Effector CD8-positive, alpha-beta T cell (primary cell): ENCODE measurements around the gene OCA2.

Experiments used
- DNase-seq: peaks from one replicate; lab custom pipeline; 2025; lab: John Stamatoyannopoulos, UW

OCA2 gene

GRCh38 chr15:27815035-27815434, 284.1 kb downstream of the OCA2 start:
- DNase-seq, result no peak

- no peak for DNase-seq
These were observed 286.0 kb downstream of the OCA2 start for GRCh38 chr15:27813139-27813538.

DNA sequence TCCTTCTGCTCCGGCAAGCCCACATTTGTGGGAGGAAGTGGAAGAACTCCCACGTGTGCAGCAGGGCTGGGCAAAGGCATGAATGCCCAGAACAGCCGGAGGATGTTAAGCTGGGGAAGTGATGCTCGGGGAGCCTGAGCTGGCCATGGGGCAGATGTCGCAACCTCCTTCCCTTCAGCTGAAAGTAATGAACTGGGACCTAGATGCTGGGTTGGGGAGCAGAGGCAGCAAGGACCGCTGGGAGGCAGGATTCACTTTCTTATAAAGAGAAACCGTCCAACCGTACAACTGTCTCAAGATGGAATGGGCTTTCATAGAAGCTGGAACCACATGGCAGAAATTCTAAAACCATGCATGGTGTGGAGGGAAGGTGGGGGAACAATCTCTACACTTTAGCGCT, 290.9 kb downstream of the OCA2 start:
- DNase-seq, result no peak

GRCh38 chr15:27807335-27807734, 291.8 kb downstream of the OCA2 start:
- DNase-seq, result no peak

- DNase-seq, result no peak
These were observed 292.7 kb downstream of the OCA2 start for GRCh38 chr15:27806396-27806795.

DNA sequence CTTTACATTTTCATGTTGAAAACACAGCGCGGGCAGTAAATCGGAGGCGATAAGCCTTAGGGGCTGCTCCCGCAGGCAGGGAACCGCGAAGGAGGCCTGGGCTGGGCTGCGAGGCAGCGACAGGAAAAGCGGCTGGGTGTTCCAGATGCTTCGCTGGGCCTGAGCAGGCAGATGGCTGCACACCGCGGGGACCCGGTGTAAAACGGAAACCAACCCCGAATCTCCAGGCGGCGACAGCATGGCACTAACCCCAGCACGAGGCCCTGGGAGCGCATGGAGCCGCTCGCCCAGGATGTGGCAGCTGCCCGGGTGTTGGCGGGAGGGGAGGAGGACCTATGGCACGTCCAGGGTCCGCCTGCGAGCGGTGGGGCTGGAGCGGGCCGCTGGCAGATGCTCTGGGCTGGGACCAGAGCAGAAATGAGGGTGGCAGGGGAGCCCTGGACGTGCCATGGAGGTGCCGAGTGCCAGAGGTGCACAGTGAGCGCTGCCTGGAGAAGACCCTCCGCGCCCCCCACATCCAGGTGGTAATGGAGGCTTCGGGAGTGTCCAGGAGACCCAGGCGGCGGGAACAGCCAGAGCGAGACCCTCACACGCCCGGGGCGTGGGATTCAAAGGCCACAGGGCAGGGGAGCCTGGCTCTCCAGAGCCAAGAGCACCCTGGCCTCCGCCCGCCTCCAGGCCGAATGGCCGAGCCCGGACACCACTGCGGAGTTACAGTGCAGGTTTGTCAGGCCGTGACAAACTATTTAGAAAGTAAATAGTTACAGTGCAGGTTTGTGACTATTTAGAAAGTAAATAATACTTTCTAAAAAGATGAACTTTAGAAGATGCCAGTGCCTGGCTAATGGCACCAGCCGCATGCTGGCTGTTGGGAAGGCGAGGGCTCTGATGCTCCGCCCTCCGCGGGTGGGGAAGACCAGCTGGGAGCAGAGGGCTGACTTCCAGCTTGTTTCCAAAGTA, 293.6 kb downstream of the OCA2 start:
- no peak for DNase-seq

DNA sequence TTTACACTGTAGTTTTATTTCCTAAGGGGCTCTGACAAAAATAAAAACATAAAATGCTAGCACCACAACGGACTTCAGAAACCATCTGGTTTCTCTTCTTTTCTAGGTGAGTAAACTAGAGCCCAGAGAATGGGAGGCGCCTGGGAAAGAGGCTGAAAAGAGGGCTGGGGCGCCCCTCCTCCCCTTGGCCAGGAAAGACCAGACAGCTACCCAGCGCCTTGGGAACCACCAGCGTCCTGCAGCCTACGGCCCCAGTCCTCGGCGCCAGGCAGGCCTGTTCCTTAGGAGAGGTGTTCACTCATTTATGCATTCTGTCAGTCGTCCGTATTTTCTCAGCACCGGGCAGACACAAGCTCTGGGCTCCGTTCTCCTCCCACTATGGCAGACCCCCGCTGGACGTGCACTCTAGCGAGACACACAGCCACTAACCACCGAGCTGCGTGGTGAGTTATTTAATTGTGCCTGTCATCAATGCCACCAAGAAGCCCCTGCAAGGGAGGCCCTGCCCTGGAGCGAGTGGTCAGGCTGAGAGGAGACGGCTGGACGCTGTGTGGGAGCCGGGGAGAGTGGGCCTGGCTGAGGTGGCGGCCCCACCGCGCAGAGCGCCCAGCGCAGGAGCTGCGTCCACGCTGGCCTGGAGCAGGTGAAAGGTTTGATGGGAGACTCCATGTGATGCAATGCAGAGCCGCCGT, 294.4 kb downstream of the OCA2 start:
- DNase-seq, result no peak

- DNase-seq, result no peak
These were observed 300.3 kb downstream of the OCA2 start for GRCh38 chr15:27798807-27799206.

- no peak for DNase-seq
These were observed 301.4 kb downstream of the OCA2 start for GRCh38 chr15:27797765-27798164.

- no peak for DNase-seq
These were observed 302.5 kb downstream of the OCA2 start for GRCh38 chr15:27796405-27797320.

DNA sequence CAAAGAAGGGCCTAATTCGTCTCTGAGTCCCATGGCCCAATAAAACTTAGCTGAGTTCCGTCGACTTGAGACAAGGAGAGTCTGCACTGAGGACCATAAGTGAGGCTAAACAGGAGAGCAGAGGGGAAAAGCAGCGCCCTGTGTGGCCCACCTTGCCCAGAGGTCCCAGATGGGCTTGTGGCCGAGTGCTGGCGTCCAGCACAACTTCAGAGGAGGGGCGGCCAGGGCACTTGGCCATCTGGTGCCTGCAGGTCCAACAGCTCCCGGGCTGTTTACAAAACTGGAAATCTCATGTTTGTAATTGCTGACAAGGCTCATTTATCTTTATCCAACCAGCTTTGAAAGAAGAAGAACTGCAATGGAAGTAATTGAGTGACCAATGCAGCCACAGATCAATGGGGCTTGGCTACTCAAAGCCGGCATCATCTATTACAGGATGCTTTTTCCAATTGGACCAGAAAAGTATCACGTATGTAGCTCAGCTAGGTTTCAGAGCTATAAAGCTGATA, 306.3 kb downstream of the OCA2 start:
- no peak for DNase-seq

DNA sequence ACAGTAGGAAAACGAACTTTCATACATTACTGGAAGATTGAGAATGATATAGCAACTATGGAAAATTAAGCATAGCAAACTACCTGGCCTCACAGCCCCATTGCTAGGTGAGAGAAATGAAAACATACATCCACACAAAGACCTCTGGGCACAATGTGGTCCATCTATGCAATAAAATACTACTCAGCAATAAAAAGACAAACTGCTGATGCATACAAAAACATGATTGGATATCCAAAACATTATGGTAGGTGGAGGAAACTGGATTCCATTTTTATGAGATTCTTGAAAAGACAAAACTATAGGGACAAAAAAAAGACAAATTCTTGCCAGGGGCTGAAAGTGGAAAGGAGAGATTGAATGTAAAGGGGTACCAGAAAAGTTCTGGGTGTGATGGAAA, 308.8 kb downstream of the OCA2 start:
- no peak for DNase-seq

- no peak for DNase-seq
These were observed 311.2 kb downstream of the OCA2 start for GRCh38 chr15:27787931-27788330.

GRCh38 chr15:27784107-27784506, 315.0 kb downstream of the OCA2 start:
- DNase-seq, result no peak

DNA sequence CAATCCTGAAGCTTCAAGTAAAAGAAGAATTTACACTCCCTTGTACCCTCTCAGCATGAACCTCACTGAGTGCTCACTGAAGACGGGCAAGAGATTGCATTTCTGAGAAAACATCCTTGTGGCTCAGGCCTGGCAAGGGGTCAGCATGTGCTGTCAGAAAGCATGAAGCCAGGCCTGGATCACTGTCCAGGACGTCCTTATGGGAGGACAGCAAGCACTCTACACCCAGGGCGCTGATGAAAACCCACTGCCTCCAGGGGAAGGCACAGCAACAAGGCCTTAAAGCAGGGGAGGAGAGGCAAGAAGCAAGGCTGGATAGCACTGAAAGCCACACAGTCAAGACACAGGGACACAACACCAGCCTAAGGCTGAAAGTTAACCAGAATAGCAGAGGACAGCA, 315.4 kb downstream of the OCA2 start:
- no peak for DNase-seq

DNA sequence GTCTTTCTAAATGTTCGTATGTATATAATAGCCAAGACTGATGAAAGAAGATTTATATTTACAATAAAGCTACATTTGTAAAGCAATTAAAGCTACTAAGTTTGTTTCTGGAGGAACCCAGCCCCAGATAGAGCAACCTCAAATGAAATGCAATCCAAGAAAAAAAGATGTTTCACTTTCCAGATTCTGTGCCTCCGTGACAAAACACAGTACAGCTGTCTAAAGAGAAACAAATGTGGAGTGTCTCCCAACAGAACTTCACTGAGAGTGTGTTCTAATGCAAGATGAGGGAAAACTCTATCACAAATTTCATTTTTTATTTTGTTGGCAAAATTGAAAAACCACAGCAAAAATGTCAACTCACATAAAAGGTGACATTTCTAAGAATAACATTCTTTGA, 317.0 kb downstream of the OCA2 start:
- DNase-seq, result no peak

GRCh38 chr15:27776501-27776900, 322.6 kb downstream of the OCA2 start:
- DNase-seq, result no peak

DNA sequence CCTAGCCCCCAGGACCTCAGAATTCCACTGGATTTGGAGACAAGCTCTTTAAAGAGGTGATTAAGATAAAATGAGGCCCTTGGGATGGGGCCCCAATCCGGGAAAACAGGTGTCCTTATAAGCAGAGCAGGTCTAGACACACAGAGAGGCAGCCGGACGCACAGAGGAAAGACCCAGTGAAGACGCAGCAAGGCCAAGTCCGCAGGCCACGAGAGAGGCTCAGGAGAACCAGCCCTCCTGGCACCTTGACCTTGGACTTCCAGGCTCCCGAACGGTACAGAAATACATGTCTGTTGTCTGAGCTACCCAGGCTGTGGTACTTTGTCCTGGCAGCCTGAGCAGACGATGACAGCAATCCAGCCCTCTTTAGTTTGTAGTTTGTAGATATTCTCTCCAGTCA, 324.5 kb downstream of the OCA2 start:
- DNase-seq, result no peak

DNA sequence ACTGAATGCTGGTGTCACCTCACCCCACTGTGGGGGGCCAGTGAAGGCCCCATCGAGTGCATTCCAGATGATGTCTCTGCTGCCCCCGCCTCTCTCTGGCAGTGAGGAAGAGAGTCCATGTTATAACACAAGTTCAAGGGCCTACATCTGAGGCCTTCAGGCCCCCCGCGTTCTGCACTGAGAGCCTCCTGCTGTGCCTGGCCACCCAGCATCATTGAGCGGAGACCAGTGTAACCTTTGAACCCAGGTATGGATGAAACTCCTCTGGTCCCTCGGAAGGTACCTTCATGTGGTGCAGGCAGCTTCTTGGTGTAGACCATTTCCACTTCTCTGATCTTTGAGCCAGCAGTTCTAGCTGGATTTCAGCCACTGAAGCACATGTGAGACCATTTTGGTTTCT, 324.9 kb downstream of the OCA2 start:
- DNase-seq, result no peak

- no peak for DNase-seq
These were observed 327.2 kb downstream of the OCA2 start for GRCh38 chr15:27771892-27772291.

DNA sequence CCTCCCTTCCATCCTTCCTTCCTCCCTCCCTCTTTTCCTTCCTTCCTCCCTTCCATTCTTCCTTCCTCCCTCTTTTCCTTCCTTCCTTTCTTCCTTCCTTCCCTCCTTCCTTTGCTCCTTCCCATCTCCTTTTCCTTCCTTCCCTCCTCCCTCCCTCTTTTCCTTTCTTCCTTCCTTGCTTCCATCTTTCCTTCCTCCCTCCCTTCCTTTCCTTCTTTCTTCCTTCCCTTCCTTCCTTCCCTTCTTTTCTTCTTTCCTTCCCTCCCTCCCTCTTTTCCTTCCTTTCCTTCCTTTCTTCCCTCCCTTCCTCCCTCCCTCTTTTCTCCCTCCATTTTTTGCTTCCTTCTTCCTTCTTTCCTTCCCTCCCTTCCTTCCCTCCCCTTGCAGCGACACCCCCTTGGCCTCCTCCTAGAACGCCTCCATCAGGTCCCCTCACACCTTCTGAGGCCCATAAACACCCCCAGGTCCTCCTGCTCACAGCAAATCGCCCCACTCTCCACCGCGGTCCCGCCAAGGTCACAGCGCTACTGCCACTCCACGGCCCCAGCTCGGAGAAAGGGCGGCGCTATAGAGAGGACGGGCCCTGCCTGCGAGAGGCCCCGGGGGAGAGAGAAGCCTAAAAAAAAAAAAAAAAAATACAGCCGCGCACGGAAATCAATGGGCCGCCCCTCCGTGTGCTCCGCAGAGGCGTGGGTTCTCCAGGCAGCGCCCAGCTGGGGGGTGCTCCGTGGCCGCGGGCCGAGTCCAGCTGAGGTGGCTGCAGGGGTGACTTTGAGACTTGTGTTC, 328.2 kb downstream of the OCA2 start:
- no peak for DNase-seq
